Tibial nerve (tissue), 4 donors: ENCODE results near the gene PKNOX2.

Experiments used
- EP300 ChIP-seq, 2 donors: sonication (generic); formaldehyde crosslinking; IDR thresholded peaks; one replicate each; pipeline ENCODE4 v1.6.1; 2017; ENCODE audit warnings: antibody characterized with exemption in 2 of 2, mild to moderate bottlenecking in 1 of 2
- TF ChIP-seq, protein P1 (sequence below), 5 experiments: fragments of 200-600 bp in 3 of 5; fragments of 450-650 bp in 2 of 5; sonication (generic) in 3 of 5; IDR thresholded peaks; one replicate each; pipeline ENCODE4 v1.5.1; 2016 to 2019; ENCODE audit warnings: antibody characterized with exemption in 5 of 5, mild to moderate bottlenecking in 3 of 5, moderate library complexity in 2 of 5

DNA sequence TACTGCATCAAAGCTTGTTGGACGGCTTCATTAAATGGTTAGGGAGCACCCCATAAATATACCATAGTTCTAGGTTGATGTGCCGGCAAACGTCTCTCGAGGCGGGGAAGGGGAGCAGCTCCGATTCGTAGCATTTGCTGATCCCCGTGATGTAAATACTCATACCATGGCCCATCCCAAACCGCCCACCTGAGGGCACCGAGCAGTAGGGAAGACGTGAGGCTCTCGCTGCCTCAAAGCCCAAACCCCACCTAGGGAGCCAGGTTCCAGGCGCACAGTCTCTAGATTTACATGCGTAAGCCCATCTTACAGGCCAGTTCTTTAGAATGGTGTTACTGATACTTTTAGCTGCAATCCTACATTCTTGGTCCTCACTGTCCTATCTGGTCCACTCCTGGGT lies 207.5 kb downstream of the PKNOX2 start:
- TF ChIP-seq, protein P1, sequence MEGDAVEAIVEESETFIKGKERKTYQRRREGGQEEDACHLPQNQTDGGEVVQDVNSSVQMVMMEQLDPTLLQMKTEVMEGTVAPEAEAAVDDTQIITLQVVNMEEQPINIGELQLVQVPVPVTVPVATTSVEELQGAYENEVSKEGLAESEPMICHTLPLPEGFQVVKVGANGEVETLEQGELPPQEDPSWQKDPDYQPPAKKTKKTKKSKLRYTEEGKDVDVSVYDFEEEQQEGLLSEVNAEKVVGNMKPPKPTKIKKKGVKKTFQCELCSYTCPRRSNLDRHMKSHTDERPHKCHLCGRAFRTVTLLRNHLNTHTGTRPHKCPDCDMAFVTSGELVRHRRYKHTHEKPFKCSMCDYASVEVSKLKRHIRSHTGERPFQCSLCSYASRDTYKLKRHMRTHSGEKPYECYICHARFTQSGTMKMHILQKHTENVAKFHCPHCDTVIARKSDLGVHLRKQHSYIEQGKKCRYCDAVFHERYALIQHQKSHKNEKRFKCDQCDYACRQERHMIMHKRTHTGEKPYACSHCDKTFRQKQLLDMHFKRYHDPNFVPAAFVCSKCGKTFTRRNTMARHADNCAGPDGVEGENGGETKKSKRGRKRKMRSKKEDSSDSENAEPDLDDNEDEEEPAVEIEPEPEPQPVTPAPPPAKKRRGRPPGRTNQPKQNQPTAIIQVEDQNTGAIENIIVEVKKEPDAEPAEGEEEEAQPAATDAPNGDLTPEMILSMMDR (IDR thresholded peaks at IDR 0.05) = no peak
- no peak for TF ChIP-seq EP300 (IDR thresholded peaks at IDR 0.05)
